Tibial nerve (tissue), 4 donors: ENCODE data around the gene KPNA2. TPM values are rescaled to one million over a fixed set of nuclear protein-coding genes. Genes with fewer than 3 reads are reported as not detected.
"Not testable (repeated sequence)": the region's sequence is repeated elsewhere in the genome, so short reads cannot be mapped to it uniquely, and the experiment has no call there.

Experiments
- DNase-seq, 2 donors: peaks; one replicate each; pipeline ENCODE4 v3.0.0-alpha.2; 2019; ENCODE audit warnings: low spot score in 2 of 2
- H3K27ac ChIP-seq, 4 donors: fragments of 200-600 bp; sonication (generic) in 3 of 4; one replicate each; pipeline ENCODE4 v1.5.1; 2017 to 2019; ENCODE audit warnings: mild to moderate bottlenecking in 1 of 4
- H3K27me3 ChIP-seq, 2 donors: fragments of 200-600 bp; sonication (generic) in 1 of 2; one replicate each; pipeline versions ENCODE4 v1.5.1 to v1.6.0; 2017 to 2019
- H3K36me3 ChIP-seq, 3 donors: fragments of 200-600 bp; sonication (generic); one replicate each; pipeline ENCODE4 v1.5.1; 2018 to 2019
- H3K4me1 ChIP-seq, 4 donors: fragments of 200-600 bp; sonication (generic) in 3 of 4; one replicate each; pipeline ENCODE4 v1.5.1; 2017 to 2019
- H3K4me3 ChIP-seq, 4 donors: fragments of 200-600 bp; sonication (generic) in 3 of 4; one replicate each; pipeline ENCODE4 v1.5.1; 2017 to 2019; ENCODE audit warnings: mild to moderate bottlenecking in 1 of 4, moderate library complexity in 1 of 4
- H3K9me3 ChIP-seq, 4 donors: fragments of 200-600 bp; sonication (generic) in 3 of 4; one replicate each; pipeline ENCODE4 v1.5.1; 2017 to 2019
- EP300 ChIP-seq, 2 donors: sonication (generic); formaldehyde crosslinking; IDR thresholded peaks; one replicate each; pipeline ENCODE4 v1.6.1; 2017; ENCODE audit warnings: antibody characterized with exemption in 2 of 2, mild to moderate bottlenecking in 1 of 2
- POLR2A ChIP-seq, 2 donors: fragments of 450-650 bp; IDR thresholded peaks; one replicate each; pipeline ENCODE4 v1.6.1; 2017; ENCODE audit warnings: antibody characterized with exemption in 2 of 2, mild to moderate bottlenecking in 2 of 2, moderate library complexity in 2 of 2
- WGBS, 2 donors: methylation state at CpG; one replicate each; pipeline ENCODE4 v1.1.5; 2018; 5-methylcytosine and 5-hydroxymethylcytosine counted together
- total RNA-seq, 4 donors: library from RNA; depleted of rRNA; stranded (reverse); fragments of >200 nt; gene quantifications; one replicate each; pipeline ENCODE4 v1.1.0, GENCODE V29; 2016
- TF ChIP-seq, protein P1 (sequence below), 5 experiments: fragments of 200-600 bp in 3 of 5; fragments of 450-650 bp in 2 of 5; sonication (generic) in 3 of 5; IDR thresholded peaks; one replicate each; pipeline ENCODE4 v1.5.1; 2016 to 2019; ENCODE audit warnings: antibody characterized with exemption in 5 of 5, mild to moderate bottlenecking in 3 of 5, moderate library complexity in 2 of 5

The KPNA2 gene
- total RNA-seq, 4 donors from 2014 or later: 10.4 to 18.3 (median 16.4) TPM

DNA sequence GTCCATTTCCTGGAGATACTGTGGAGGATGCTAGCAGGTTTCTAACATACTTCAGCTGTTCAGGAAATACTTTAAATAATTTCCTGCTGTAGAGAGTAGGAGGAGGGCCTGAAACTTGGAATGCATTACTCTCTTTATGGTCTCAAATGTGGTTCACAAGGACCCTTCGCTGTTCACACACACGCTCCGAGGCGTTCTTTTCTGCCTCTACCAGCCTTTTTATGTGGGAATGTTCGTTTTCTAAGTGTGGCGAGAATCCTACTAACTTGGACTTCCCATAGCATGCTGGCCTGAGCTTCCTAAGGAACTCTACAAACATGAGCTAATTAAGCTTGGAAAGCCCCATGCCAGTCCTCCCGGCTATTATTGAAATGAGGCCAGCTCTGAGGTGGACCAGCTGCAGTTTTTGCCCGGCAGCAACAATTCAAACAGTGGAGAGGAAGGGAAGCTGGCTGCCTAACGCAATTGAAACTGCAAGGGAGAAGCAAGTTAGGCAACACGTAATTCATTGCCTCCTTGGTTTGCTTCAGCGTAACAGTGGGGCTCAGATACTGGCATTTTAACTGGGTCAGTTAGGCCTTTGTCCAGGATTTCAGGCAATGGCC lies 18.9 kb downstream of the KPNA2 start:
- no peaks in the 10 kb centered on the region for H3K36me3 ChIP-seq
- no peak for DNase-seq
- TF ChIP-seq, protein P1, sequence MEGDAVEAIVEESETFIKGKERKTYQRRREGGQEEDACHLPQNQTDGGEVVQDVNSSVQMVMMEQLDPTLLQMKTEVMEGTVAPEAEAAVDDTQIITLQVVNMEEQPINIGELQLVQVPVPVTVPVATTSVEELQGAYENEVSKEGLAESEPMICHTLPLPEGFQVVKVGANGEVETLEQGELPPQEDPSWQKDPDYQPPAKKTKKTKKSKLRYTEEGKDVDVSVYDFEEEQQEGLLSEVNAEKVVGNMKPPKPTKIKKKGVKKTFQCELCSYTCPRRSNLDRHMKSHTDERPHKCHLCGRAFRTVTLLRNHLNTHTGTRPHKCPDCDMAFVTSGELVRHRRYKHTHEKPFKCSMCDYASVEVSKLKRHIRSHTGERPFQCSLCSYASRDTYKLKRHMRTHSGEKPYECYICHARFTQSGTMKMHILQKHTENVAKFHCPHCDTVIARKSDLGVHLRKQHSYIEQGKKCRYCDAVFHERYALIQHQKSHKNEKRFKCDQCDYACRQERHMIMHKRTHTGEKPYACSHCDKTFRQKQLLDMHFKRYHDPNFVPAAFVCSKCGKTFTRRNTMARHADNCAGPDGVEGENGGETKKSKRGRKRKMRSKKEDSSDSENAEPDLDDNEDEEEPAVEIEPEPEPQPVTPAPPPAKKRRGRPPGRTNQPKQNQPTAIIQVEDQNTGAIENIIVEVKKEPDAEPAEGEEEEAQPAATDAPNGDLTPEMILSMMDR (IDR thresholded peaks at IDR 0.05): no peak
- no peak for TF ChIP-seq POLR2A (IDR thresholded peaks at IDR 0.05)
- no peak for TF ChIP-seq EP300 (IDR thresholded peaks at IDR 0.05)
- peaks cover 0 to 21% (median 4%) of the 10 kb centered on the region in 4 donors for H3K4me1 ChIP-seq
- H3K27ac ChIP-seq: peak overlapping the region in 3 of 4 donors; percentile 59 to 74 (median 68)
- H3K4me3 ChIP-seq: no peak overlapping the region
- no peaks in the 10 kb centered on the region for H3K9me3 ChIP-seq
- no peaks in the 10 kb centered on the region for H3K27me3 ChIP-seq
- 39 to 46% methylated on average over 11 of the region's 11 CpGs for WGBS, 2 donors

DNA sequence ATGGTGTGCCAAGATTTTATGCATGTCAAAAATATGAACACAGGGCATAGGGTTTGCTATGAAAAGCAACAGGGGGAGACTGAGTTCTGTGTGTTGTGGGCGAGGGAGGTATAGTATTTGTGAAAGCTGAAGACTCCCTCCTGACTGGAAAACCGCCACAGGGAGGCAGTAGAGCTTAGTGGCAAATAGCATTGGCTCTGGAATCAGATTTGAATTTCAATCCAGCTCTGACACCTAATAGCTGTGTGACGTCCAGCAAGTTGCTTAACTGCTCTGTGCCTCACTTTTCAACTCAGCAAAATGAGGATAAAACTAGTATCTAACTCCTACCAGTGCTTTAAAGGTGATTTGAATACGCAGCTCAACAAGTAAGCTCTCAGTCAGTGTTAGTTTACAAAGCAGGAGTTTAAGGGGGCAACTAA lies 22.0 kb downstream of the KPNA2 start:
- Histone ChIP-seq H3K27ac (no peak overlapping the region), H3K36me3 (no peaks in the 10 kb centered on the region), H3K9me3 (no peaks in the 10 kb centered on the region), H3K27me3 (no peaks in the 10 kb centered on the region), H3K4me3 (no peak overlapping the region), H3K4me1 (peaks cover 0 to 21% (median 4%) of the 10 kb centered on the region in 4 donors)
- TF ChIP-seq EP300 (IDR thresholded peaks at IDR 0.05): no peak
- TF ChIP-seq, protein P1 (IDR thresholded peaks at IDR 0.05): peak in 1 of 5 experiments; percentile 39
- no peak for TF ChIP-seq POLR2A (IDR thresholded peaks at IDR 0.05)
- 41 to 54% methylated on average over 4 of the region's 4 CpGs for WGBS, 2 donors
- DNase-seq: no peak

DNA sequence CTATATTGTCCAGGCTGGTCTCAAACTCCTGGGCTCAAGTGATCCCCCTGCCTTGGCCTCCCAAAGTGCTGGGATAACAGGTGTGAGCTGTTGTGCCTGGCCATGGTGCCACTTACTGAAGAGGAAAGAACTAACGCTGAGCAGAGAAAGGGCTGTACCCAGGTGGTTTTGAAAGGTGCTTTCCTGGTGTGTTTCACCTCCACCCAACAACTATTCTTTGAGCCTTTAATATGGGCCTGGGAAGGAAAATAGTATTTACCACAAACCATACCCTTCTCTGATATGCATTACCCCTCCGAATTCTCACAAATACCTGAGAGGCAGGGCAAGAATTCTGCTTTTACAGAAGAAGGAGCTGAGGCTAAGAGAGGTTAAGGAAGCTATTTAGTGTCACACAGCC lies 24.8 kb downstream of the KPNA2 start:
- DNase-seq: no peak
- Histone ChIP-seq H3K9me3 (no peaks in the 10 kb centered on the region), H3K36me3 (no peaks in the 10 kb centered on the region), H3K27me3 (no peaks in the 10 kb centered on the region), H3K27ac (no peak overlapping the region), H3K4me1 (no peaks in the 10 kb centered on the region), H3K4me3 (no peak overlapping the region)
- WGBS, 2 donors: 80 to 88% methylated on average over 2 of the region's 2 CpGs
- TF ChIP-seq, protein P1 (IDR thresholded peaks at IDR 0.05): no peak
- TF ChIP-seq POLR2A (IDR thresholded peaks at IDR 0.05): no peak
- TF ChIP-seq EP300 (IDR thresholded peaks at IDR 0.05): no peak

DNA sequence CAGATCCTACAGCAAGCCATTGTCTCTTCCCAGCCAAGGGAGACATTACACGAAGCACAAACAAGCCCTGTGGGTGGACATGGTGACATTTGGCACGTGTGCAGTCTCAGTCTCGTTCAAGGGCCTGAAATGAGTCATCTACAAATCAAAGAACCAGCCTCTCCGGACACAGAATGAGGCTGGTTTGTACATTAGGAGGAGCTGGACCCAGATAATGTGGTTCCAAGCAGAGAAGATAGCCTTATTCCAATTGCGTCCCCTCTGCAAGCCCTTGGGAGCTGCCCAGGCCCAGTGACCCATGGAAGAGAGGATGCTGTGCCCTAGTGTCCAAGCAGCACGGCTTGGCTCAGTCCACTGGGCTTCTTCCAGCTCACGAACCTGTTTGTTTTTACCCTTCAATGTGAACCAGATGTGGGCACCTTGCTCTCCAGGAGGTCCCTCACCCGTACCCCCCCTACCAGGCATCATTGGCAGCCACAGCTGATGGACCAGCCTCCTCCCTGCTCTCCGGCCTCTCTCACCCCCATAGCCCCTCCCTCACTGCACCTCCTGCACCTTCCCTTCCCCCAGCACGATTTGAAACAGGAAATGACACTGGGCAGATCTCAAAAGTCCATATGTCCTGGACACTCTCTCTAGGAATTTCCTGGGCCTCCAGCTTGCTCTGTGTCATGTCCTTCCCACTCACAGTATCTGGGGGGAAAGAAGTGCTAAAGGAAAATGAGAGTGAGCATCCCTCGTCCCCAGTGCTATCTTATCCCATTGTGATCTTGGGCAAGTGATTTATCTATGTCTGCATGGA lies 26.2 kb downstream of the KPNA2 start:
- H3K36me3 ChIP-seq: no peaks in the 10 kb centered on the region
- WGBS, 2 donors: 40 to 42% methylated on average over 10 to 11 of the region's 11 CpGs
- H3K27me3 ChIP-seq: no peaks in the 10 kb centered on the region
- H3K4me3 ChIP-seq: no peak overlapping the region
- no peaks in the 10 kb centered on the region for H3K9me3 ChIP-seq
- no peak for TF ChIP-seq EP300 (IDR thresholded peaks at IDR 0.05)
- DNase-seq: no peak
- H3K27ac ChIP-seq: no peak overlapping the region
- no peaks in the 10 kb centered on the region for H3K4me1 ChIP-seq

DNA sequence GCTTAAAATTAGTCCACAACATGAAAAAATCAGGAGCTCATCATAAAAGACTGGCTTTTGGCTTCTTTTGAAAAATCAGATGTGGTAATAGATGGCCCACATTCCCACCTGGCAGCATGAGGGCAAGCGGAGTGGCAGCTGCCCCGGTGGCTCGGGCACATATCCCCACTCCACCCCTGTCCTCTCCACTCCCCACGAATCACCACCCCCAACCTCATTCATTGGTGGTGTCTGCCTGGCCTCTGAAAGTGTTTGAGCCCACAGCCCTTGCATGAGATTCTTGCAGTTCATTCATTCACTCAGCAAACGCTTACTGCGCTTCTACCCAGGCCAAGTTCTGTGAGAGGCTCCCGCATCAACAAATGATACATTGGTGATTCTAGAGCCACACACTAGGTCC lies 29.8 kb downstream of the KPNA2 start:
- H3K27ac ChIP-seq, H3K4me1 ChIP-seq, DNase-seq, H3K9me3 ChIP-seq, H3K36me3 ChIP-seq, H3K27me3 ChIP-seq, H3K4me3 ChIP-seq: not testable (repeated sequence)
- WGBS, 2 donors: 86 to 92% methylated on average over 7 of the region's 7 CpGs

DNA sequence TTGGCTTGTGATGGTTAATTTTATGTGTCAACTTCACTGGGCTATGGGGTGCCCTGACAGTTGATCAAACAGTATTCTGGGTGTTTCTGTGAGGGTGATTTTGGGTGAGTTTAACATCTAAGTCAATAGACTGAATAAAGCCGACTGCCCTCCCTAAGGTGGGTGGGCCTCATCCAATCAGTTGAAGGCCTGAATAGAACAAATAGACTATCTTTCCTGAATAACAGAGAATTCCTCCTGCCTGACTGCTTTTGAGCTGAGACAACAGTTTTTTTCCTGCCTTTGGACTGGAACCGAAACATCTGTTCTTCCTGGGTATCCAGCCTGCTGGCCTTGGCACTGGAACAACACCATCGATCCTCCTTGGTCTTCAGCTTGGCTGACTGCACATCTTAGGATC lies 33.0 kb downstream of the KPNA2 start:
- 93 to 98% methylated on average over 3 of the region's 3 CpGs for WGBS, 2 donors
- not testable (repeated sequence) for H3K4me3 ChIP-seq, H3K27me3 ChIP-seq, DNase-seq, H3K36me3 ChIP-seq, H3K27ac ChIP-seq, H3K4me1 ChIP-seq, H3K9me3 ChIP-seq

DNA sequence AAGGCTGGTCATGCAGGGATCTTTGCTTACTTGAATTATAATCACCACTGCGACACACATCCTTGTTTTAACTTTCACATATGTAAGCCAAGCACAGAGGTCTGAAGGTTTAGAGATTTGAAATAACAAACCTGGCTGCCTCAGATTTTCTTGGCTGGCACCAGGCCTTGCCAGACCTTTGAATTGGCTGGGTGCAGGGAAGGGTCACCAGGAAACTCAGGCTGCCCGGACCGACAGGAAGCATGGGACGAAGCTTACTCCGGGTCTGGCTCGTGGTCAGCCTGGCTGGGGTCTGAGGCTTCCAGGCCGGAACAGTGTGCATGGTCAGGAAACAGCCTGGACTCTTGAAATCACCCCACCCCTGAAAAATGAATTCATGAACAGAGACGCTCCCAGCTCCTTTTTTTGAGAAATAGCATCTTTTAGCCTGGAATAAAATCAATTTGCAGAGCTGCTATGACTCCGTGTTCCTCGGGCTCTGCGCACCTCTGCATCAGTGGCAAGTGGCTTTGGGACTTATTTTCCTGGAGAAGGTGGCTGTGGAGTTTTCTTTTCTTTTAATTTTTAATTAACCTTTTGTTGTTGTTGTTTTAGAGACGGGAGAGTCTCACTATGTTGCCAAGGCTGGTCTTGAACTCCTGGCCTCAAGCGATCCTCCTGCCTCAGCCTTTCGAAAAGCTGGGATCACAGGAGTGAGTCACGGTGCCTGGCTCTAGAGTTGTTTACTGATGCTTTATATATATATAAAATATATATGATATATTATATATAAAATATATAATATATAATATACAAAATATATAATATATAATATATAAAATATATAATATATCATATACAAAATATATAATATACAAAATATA lies 35.3 kb downstream of the KPNA2 start:
- not testable (repeated sequence) for H3K4me3 ChIP-seq, H3K36me3 ChIP-seq, H3K27me3 ChIP-seq, H3K27ac ChIP-seq, H3K4me1 ChIP-seq, H3K9me3 ChIP-seq
- 49 to 50% methylated on average over 15 of the region's 15 CpGs for WGBS, 2 donors
- DNase-seq: peak in 1 of 2 donors; percentile 15
